ENCODE data around the gene DENND6A. TPM values are rescaled to one million over a fixed set of nuclear protein-coding genes. Genes with fewer than 3 reads are reported as not detected.

DENND6A gene
- total RNA-seq, 1 donor = 25.3 TPM

GRCh38 chr3:57682284-57682683 is 10.6 kb downstream of the DENND6A start:
- Histone ChIP-seq H3K36me3 (ENCODE audit: insufficient read depth, low read length) (no peaks in the 10 kb centered on the region), H3K4me3 (ENCODE audit: insufficient read depth, low read length) (no peak overlapping the region), H2AFZ (ENCODE audit: low read length) (no peak overlapping the region), H3K9me3 (ENCODE audit: low read depth, low read length) (no peaks in the 10 kb centered on the region), H3K27ac (ENCODE audit: low read depth, low read length) (no peak overlapping the region), H3K27me3 (ENCODE audit: insufficient read depth, low read length) (no peaks in the 10 kb centered on the region), H3K4me1 (ENCODE audit: insufficient read depth, low read length) (no peaks in the 10 kb centered on the region), H3K79me2 (ENCODE audit: insufficient read depth, low read length) (peaks cover 86% of the 10 kb centered on the region), H3K4me2 (ENCODE audit: insufficient read depth, low read length) (no peak overlapping the region), H4K20me1 (ENCODE audit: insufficient read depth, low read length) (peaks cover 16% of the 10 kb centered on the region)
- DNase-seq (ENCODE audit: insufficient read length, low spot score, missing footprints) = no peak
- peak; percentile 29 for TF ChIP-seq CTCF (IDR thresholded peaks at IDR 0.05; ENCODE audit: extremely low read depth, low read depth, low read length)

- no peak overlapping the region for H3K4me3 ChIP-seq (ENCODE audit: insufficient read depth, low read length)
- no peaks in the 10 kb centered on the region for H3K36me3 ChIP-seq (ENCODE audit: insufficient read depth, low read length)
- H3K9me3 ChIP-seq (ENCODE audit: low read depth, low read length) = no peaks in the 10 kb centered on the region
- H3K27me3 ChIP-seq (ENCODE audit: insufficient read depth, low read length) = no peaks in the 10 kb centered on the region
- peaks cover 12% of the 10 kb centered on the region for H4K20me1 ChIP-seq (ENCODE audit: insufficient read depth, low read length)
- H3K4me1 ChIP-seq (ENCODE audit: insufficient read depth, low read length) = no peaks in the 10 kb centered on the region
- peaks cover 85% of the 10 kb centered on the region for H3K79me2 ChIP-seq (ENCODE audit: insufficient read depth, low read length)
- H3K27ac ChIP-seq (ENCODE audit: low read depth, low read length) = no peak overlapping the region
- H2AFZ ChIP-seq (ENCODE audit: low read length) = no peak overlapping the region
- H3K4me2 ChIP-seq (ENCODE audit: insufficient read depth, low read length) = no peak overlapping the region
- no peak for TF ChIP-seq CTCF (IDR thresholded peaks at IDR 0.05; ENCODE audit: extremely low read depth, low read depth, low read length)
- DNase-seq (ENCODE audit: insufficient read length, low spot score, missing footprints) = no peak
Observed at GRCh38 chr3:57681691-57682090, 11.2 kb downstream of the DENND6A start.

GRCh38 chr3:57680046-57680445 is 12.8 kb downstream of the DENND6A start:
- Histone ChIP-seq H3K27ac (ENCODE audit: low read depth, low read length) (no peak overlapping the region), H3K79me2 (ENCODE audit: insufficient read depth, low read length) (peaks cover 81% of the 10 kb centered on the region), H4K20me1 (ENCODE audit: insufficient read depth, low read length) (peaks cover 9% of the 10 kb centered on the region), H3K36me3 (ENCODE audit: insufficient read depth, low read length) (no peaks in the 10 kb centered on the region), H2AFZ (ENCODE audit: low read length) (no peak overlapping the region), H3K4me1 (ENCODE audit: insufficient read depth, low read length) (no peaks in the 10 kb centered on the region), H3K4me2 (ENCODE audit: insufficient read depth, low read length) (no peak overlapping the region), H3K27me3 (ENCODE audit: insufficient read depth, low read length) (no peaks in the 10 kb centered on the region), H3K4me3 (ENCODE audit: insufficient read depth, low read length) (no peak overlapping the region), H3K9me3 (ENCODE audit: low read depth, low read length) (no peaks in the 10 kb centered on the region)
- no peak for DNase-seq (ENCODE audit: insufficient read length, low spot score, missing footprints)
- TF ChIP-seq CTCF (IDR thresholded peaks at IDR 0.05; ENCODE audit: extremely low read depth, low read depth, low read length) = no peak

GRCh38 chr3:57675530-57675929 is 17.3 kb downstream of the DENND6A start:
- no peak for TF ChIP-seq CTCF (IDR thresholded peaks at IDR 0.05; ENCODE audit: extremely low read depth, low read depth, low read length)
- Histone ChIP-seq H3K4me1 (ENCODE audit: insufficient read depth, low read length) (no peaks in the 10 kb centered on the region), H3K36me3 (ENCODE audit: insufficient read depth, low read length) (no peaks in the 10 kb centered on the region), H2AFZ (ENCODE audit: low read length) (no peak overlapping the region), H3K27ac (ENCODE audit: low read depth, low read length) (no peak overlapping the region), H3K79me2 (ENCODE audit: insufficient read depth, low read length) (peaks cover 67% of the 10 kb centered on the region), H3K27me3 (ENCODE audit: insufficient read depth, low read length) (no peaks in the 10 kb centered on the region), H3K4me2 (ENCODE audit: insufficient read depth, low read length) (no peak overlapping the region), H3K4me3 (ENCODE audit: insufficient read depth, low read length) (no peak overlapping the region), H3K9me3 (ENCODE audit: low read depth, low read length) (no peaks in the 10 kb centered on the region), H4K20me1 (ENCODE audit: insufficient read depth, low read length) (peaks cover 6% of the 10 kb centered on the region)
- DNase-seq (ENCODE audit: insufficient read length, low spot score, missing footprints) = no peak
